Endothelial cell of umbilical vein (primary cell): ENCODE measurements around the gene RAB4B. TPM values are rescaled to one million over a fixed set of nuclear protein-coding genes. Genes with fewer than 3 reads are reported as not detected.
"Not testable (repeated sequence)": the region's sequence is repeated elsewhere in the genome, so short reads cannot be mapped to it uniquely, and the experiment has no call there.

Source experiments
- BruUV-seq: library from RNA; stranded (reverse); fragments of 400-500 nt; replicated peaks from 2 replicates; lab custom pipeline; 2021; lab: Mats Ljungman, UMichigan
- CTCF ChIA-PET: fragments of 300-600, 350-600 bp; sonication (Branson Sonifier 250); formaldehyde crosslinking; loops from one replicate; lab custom pipeline; 2021; ENCODE audit warnings: antibody characterized with exemption, inconsistent platforms; lab: Charles Lee
- POLR2A ChIA-PET: fragments of 300-600, 350-600 bp; sonication (Branson Sonifier 250); formaldehyde crosslinking; loops from one replicate; lab custom pipeline; 2021; ENCODE audit warnings: antibody characterized with exemption, inconsistent platforms; lab: Charles Lee
- DNase-seq: peaks from one replicate; pipeline ENCODE4 v3.0.0-alpha.2; 2011; ENCODE audit warnings: low read depth, low spot score
- FAIRE-seq: peaks from 2 replicates; lab custom pipeline; 2011; peaks lifted over from hg19 to GRCh38; lab: Jason Lieb, UNC
- H2AFZ ChIP-seq: 2 replicates; pipeline ENCODE4 v1.6.0; 2012; ENCODE audit warnings: low read depth, low read length, control low read depth, inconsistent platforms
- H3K27ac ChIP-seq: 2 replicates; pipeline ENCODE4 v1.5.1; 2011; ENCODE audit warnings: low read depth, mild to moderate bottlenecking, control low read depth, low read length, moderate library complexity; ENCODE audit not compliant: insufficient read depth
- H3K27me3 ChIP-seq, 2 experiments: 2 replicates each; pipeline versions ENCODE4 v1.6.0 to v1.6.1; 2011; ENCODE audit warnings: low read length in 2 of 2, mixed read lengths in 1 of 2; ENCODE audit not compliant: control insufficient read depth in 2 of 2, insufficient read depth in 2 of 2
- H3K36me3 ChIP-seq, 2 experiments: 2 replicates in 1 of 2; 3 replicates in 1 of 2; pipeline ENCODE4 v1.5.1; 2011; ENCODE audit warnings: low read length in 2 of 2, mild to moderate bottlenecking in 1 of 2, moderate library complexity in 1 of 2; ENCODE audit not compliant: control insufficient read depth in 2 of 2, insufficient read depth in 2 of 2; ENCODE audit errors: extremely low read depth in 1 of 2
- H3K4me1 ChIP-seq: 3 replicates; pipeline ENCODE4 v1.5.1; 2011; ENCODE audit warnings: mild to moderate bottlenecking, low read length; ENCODE audit not compliant: control insufficient read depth, insufficient read depth; ENCODE audit errors: extremely low read depth
- H3K4me2 ChIP-seq: 2 replicates; pipeline ENCODE4 v1.6.1; 2011; ENCODE audit warnings: low read length, control low read depth, mixed read lengths; ENCODE audit not compliant: insufficient read depth
- H3K4me3 ChIP-seq, 3 experiments: fragments of 200-600 bp in 1 of 3; sonication (generic), shearing (Covaris generic) in 1 of 3; replicated peaks in 1 of 3; 2 replicates each; pipeline ENCODE4 v1.5.1; 2011 to 2016; ENCODE audit warnings: control low read depth in 3 of 3, low read length in 3 of 3, mild to moderate bottlenecking in 2 of 3, inconsistent platforms in 1 of 3, low read depth in 1 of 3, moderate library complexity in 1 of 3; ENCODE audit not compliant: insufficient read depth in 1 of 3
- H3K79me2 ChIP-seq: 2 replicates; pipeline ENCODE4 v1.6.0; 2012; ENCODE audit warnings: low read length, inconsistent platforms; ENCODE audit not compliant: control insufficient read depth, insufficient read depth
- H3K9ac ChIP-seq: replicated peaks from 2 replicates; pipeline ENCODE3; 2011; ENCODE audit warnings: low read length, control low read depth; ENCODE audit not compliant: insufficient read depth; ENCODE audit errors: extremely low read depth
- H3K9me1 ChIP-seq: replicated peaks from 3 replicates; pipeline ENCODE4 v1.6.0; 2011; ENCODE audit warnings: mild to moderate bottlenecking, low read length; ENCODE audit not compliant: control insufficient read depth, insufficient read depth; ENCODE audit errors: extremely low read depth
- H3K9me3 ChIP-seq: replicated peaks from 2 replicates; pipeline ENCODE4 v1.5.1; 2012; ENCODE audit warnings: low read length, inconsistent platforms; ENCODE audit not compliant: control insufficient read depth, insufficient read depth
- H4K20me1 ChIP-seq: replicated peaks from 2 replicates; pipeline ENCODE3; 2011; ENCODE audit warnings: mild to moderate bottlenecking, low read length; ENCODE audit not compliant: control insufficient read depth, insufficient read depth; ENCODE audit errors: extremely low read depth
- CTCF ChIP-seq, 2 donors: IDR thresholded peaks; 1 replicate in 1 of 2; 2 replicates in 1 of 2; pipeline ENCODE4 v1.5.1; 2011; ENCODE audit warnings: low read length in 2 of 2, mild to moderate bottlenecking in 2 of 2, moderate library complexity in 2 of 2, control low read depth in 1 of 2, inconsistent platforms in 1 of 2, low read depth in 1 of 2; ENCODE audit not compliant: insufficient read depth in 1 of 2; ENCODE audit errors: extremely low read depth in 1 of 2
- EZH2 ChIP-seq: IDR thresholded peaks from 2 replicates; pipeline ENCODE4 v1.6.1; 2012; ENCODE audit warnings: borderline replicate concordance, low read depth, mild to moderate bottlenecking, moderate library complexity, low read length, inconsistent platforms; ENCODE audit not compliant: severe bottlenecking
- FOS ChIP-seq: IDR thresholded peaks from 2 replicates; pipeline ENCODE4 v1.6.1; 2011; ENCODE audit warnings: mild to moderate bottlenecking, low read length, moderate library complexity, borderline replicate concordance; ENCODE audit not compliant: insufficient read depth
- GATA2 ChIP-seq: IDR thresholded peaks from 2 replicates; pipeline ENCODE4 v1.7.0; 2011; ENCODE audit warnings: low read depth, mild to moderate bottlenecking, moderate library complexity, mixed read lengths, low read length; ENCODE audit not compliant: insufficient read length, insufficient read depth
- JUN ChIP-seq: IDR thresholded peaks from 2 replicates; pipeline ENCODE4 v1.6.1; 2011; ENCODE audit warnings: borderline replicate concordance, low read depth; ENCODE audit not compliant: insufficient read length, insufficient read depth
- MAX ChIP-seq: IDR thresholded peaks from 2 replicates; pipeline ENCODE4 v1.6.1; 2011; ENCODE audit not compliant: insufficient read depth, insufficient read length
- MYC ChIP-seq: IDR thresholded peaks from one replicate; pipeline ENCODE4 v1.6.1; 2011; ENCODE audit warnings: mild to moderate bottlenecking, low read depth, low read length
- POLR2A ChIP-seq: IDR thresholded peaks from 2 replicates; pipeline ENCODE4 v1.6.1; 2012; ENCODE audit warnings: low read depth, mild to moderate bottlenecking, control low read depth, low read length
- POLR2AphosphoS5 ChIP-seq: IDR thresholded peaks from 2 replicates; pipeline ENCODE4 v1.6.1; 2012; ENCODE audit warnings: low read depth, mild to moderate bottlenecking, control low read depth, low read length, moderate library complexity; ENCODE audit not compliant: insufficient read depth
- dilution Hi-C: fragments of 300-500 bp; cut with MboI; formaldehyde crosslinking; loops from one replicate; pipeline ENCODE4 v1.15.0; 2019; ENCODE audit warnings: low sequenced_read_pairs; ENCODE audit not compliant: extremely low pct_ligation_motif_present
- intact Hi-C: fragments of 100-400 bp; cut with micrococcal nuclease; formaldehyde crosslinking; loops from one replicate; pipeline ENCODE4 v1.10.0; 2022
- polyA plus RNA-seq, 4 experiments: library from polyadenylated mRNA; depleted of rRNA in 3 of 4; stranded (reverse) in 3 of 4; unstranded in 1 of 4; fragments of >200 nt; gene quantifications; 2 replicates each; pipeline versions ENCODE4 v1.2.1 to v1.2.3, GENCODE V29; 2011 to 2012; ENCODE audit warnings: missing spikeins in 1 of 4
- total RNA-seq: library from RNA; stranded (reverse); gene quantifications from 2 replicates; pipeline ENCODE4 v1.2.3, GENCODE V29; 2021

The RAB4B gene
- total and polyA plus RNA-seq, 2 donors (not counting 3 experiments of a cell fraction or from before 2014, with no cell fraction given): 33.6 to 61.0 TPM

GRCh38 chr19:40768869-40769268 is 9.2 kb upstream of the RAB4B start:
- no peaks in the 10 kb centered on the region for H3K27me3 ChIP-seq
- POLR2A ChIA-PET: no interaction called here
- no TSS peak for BruUV-seq
- no peak for TF ChIP-seq JUN
- no peak for TF ChIP-seq MYC
- TF ChIP-seq EZH2: no peak
- no peak for TF ChIP-seq POLR2AphosphoS5
- no peak for TF ChIP-seq CTCF (IDR thresholded peaks at IDR 0.05; ENCODE audit: extremely low read depth in 1 of 2, insufficient read depth in 1 of 2, low read depth in 1 of 2, low read length in 2 of 2)
- no peak for TF ChIP-seq FOS
- TF ChIP-seq MAX: no peak
- no peak for TF ChIP-seq POLR2A
- no peak for TF ChIP-seq GATA2
- H3K9me3 ChIP-seq: no peaks in the 10 kb centered on the region
- peaks cover 7 to 24% of the 10 kb centered on the region in 2 experiments for H3K36me3 ChIP-seq
- no peak overlapping the region for H3K4me3 ChIP-seq
- intact Hi-C loops: no loop called here
- no peak overlapping the region for H2AFZ ChIP-seq
- no peak overlapping the region for H3K9ac ChIP-seq
- no peak overlapping the region for H3K27ac ChIP-seq
- H3K79me2 ChIP-seq: no peaks in the 10 kb centered on the region
- DNase-seq (no peak), FAIRE-seq (no peak)
- no peak overlapping the region for H3K4me2 ChIP-seq
- H4K20me1 ChIP-seq: no peaks in the 10 kb centered on the region
- dilution Hi-C loops: no loop called here
- H3K4me1 ChIP-seq: no peaks in the 10 kb centered on the region
- H3K9me1 ChIP-seq: no peaks in the 10 kb centered on the region
- CTCF ChIA-PET: no interaction called here

GRCh38 chr19:40771101-40771862 is 6.8 kb upstream of the RAB4B start:
- H2AFZ ChIP-seq, dilution Hi-C loops, H3K27ac ChIP-seq, POLR2A ChIA-PET, H3K27me3 ChIP-seq, H3K36me3 ChIP-seq, H3K9me3 ChIP-seq, H3K9me1 ChIP-seq, H3K4me3 ChIP-seq, H4K20me1 ChIP-seq, DNase-seq, intact Hi-C loops, H3K9ac ChIP-seq, BruUV-seq, H3K4me1 ChIP-seq, H3K79me2 ChIP-seq, H3K4me2 ChIP-seq: not testable (repeated sequence)
- CTCF ChIA-PET: interaction anchor here (0.6 to 1.4 kb wide), 3 partner anchors 13 to 137 kb away, joined by 3 to 6 read pairs (median 5); partner anchors contain the start of gene EGLN2
- peak; percentile 31 for FAIRE-seq
